ENCODE data around the gene FBF1. TPM values are rescaled to one million over a fixed set of nuclear protein-coding genes. Genes with fewer than 3 reads are reported as not detected.

The FBF1 gene
- total RNA-seq, 2 experiments from 2014 or later = 13.2 to 16.2 TPM

DNA sequence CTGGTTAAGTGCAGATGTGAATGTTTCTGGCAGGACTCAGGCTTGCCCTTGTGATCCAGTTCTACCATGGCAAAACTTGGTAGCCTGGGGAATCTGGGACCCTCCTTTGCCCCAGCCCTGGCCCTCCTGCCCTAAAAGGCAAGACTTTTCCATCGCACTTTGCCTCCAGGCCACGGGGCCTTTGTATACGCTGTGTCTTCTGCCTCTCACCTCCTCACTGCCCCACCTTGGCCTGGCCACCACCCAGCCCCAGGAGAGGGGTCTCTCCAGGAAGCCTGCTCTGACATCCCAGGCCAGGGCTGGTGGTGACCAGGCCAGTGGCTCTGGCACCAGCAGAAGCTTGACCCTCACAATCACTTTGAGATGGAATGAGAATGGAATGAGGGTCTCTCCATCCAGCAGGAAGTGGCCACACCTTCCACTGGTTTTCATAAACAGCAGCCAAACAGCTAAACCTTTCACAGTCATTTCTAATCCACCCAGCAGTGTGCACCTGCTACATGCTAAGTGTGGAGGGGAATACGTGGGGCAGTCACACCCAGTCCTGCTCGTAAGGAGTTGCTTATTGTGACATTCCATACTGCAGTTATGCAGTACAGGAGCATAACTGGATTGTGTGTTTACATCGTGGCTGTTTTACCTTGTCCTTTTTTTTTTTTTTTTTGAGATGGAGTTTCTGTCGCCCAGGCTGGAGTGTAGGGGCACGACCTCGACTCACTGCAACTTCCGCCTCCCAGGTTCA is 34.5 kb downstream of the FBF1 start:
- CTCF ChIA-PET = interaction anchor here (1.0 to 11.4 kb wide), 13 partner anchors 10 to 201 kb away, joined by 3 to 165 read pairs (median 4); partner anchors contain the start of genes CDK3, TRIM47 and WBP2
- Mint-ChIP-seq H3K4me1 (ENCODE audit: low read depth) (peaks cover 16% of the 10 kb centered on the region), H3K4me3 (peak overlapping the region; percentile 37), H3K27ac (peak overlapping the region; percentile 27), H3K27me3 (no peaks in the 10 kb centered on the region), H3K9me3 (no peaks in the 10 kb centered on the region), H3K36me3 (ENCODE audit: low read depth) (peaks cover 10% of the 10 kb centered on the region)
- DNase-seq (no peak), ATAC-seq (no peak)
- intact Hi-C loops (cut with micrococcal nuclease) = loop anchor here (5.0 kb wide), 1 partner anchor 96 kb away; the partner anchor contains the start of gene CDK3
- POLR2A ChIA-PET = interaction anchor here (1.6 to 2.4 kb wide), 2 partner anchors 16 to 29 kb away, joined by 6 to 13 read pairs; partner anchors contain the start of gene TRIM47
- TF ChIP-seq, protein P1, sequence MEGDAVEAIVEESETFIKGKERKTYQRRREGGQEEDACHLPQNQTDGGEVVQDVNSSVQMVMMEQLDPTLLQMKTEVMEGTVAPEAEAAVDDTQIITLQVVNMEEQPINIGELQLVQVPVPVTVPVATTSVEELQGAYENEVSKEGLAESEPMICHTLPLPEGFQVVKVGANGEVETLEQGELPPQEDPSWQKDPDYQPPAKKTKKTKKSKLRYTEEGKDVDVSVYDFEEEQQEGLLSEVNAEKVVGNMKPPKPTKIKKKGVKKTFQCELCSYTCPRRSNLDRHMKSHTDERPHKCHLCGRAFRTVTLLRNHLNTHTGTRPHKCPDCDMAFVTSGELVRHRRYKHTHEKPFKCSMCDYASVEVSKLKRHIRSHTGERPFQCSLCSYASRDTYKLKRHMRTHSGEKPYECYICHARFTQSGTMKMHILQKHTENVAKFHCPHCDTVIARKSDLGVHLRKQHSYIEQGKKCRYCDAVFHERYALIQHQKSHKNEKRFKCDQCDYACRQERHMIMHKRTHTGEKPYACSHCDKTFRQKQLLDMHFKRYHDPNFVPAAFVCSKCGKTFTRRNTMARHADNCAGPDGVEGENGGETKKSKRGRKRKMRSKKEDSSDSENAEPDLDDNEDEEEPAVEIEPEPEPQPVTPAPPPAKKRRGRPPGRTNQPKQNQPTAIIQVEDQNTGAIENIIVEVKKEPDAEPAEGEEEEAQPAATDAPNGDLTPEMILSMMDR (IDR thresholded peaks at IDR 0.05) = no peak

DNA sequence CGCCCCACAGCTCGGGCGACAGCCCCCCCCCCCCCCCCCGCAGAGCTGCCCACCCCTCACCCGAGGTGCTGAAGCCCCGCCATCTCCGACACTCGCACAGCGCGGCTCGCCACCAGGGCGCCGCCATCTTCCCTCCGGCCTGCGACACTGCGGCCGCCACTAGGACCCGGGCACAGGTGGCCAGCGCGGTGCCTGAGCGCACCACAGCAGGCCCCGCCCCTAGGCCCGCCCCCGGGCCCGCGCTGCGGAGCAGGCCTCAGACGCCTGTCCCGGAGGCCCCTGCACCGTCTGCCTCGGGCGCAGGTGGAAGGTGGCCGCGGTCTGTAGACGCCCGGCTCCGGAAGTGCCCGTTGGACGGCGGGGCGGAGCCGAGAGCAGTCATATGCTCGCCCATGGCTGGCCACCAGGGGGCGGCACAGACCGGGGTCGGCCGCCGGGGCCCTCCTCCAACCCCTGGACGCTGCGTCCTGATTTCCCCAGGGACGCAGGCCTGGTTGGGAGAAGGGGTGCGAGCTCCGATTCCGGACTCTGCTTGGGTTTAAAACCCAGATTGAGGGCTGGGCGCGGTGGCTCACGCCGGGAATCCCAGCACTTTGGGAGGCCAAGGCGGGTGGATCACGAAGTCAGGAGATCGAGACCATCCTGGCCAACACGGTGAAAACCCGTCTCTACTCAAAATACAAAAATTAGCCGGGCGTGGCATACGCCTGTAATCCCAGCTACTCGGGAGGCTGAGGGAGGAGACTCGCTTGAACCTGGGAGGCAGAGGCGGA is 35.9 kb downstream of the FBF1 start, which contains the start of gene MRPL38:
MRPL38 (minus strand) TSS at position 136 of the 773 bp plus-strand sequence; CDS start at position 127, 9 bp downstream.
- intact Hi-C loops (cut with micrococcal nuclease) = loop anchor here (5.0 kb wide), 1 partner anchor 97 kb away; the partner anchor contains the start of gene CDK3
- CTCF ChIA-PET = interaction anchor here (0.6 to 11.4 kb wide), 22 partner anchors 9 to 216 kb away, joined by 3 to 165 read pairs (median 4); partner anchors contain the start of genes CDK3, TRIM47, TRIM65 and WBP2
- ATAC-seq = peak; percentile 98

DNA sequence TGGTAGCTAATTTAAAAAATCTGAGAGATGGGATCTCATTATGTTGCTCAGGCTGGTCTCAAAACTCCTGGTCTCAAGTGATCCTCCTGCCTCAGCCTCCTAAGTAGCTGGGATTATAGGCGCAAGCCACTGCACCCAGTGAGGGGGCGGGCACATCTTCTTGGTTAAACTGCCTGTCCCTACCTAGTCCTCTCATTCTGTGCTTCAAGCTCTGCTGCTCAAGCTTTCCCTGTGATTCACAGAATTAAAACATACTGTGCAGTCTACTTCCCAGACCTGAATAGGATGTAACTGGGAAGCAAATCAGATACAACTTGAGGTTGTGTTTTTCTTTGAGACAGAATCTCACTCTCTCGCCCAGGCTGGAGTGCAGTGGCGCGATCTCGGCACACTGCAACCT is 38.4 kb downstream of the FBF1 start:
- ChIA-PET POLR2A (interaction anchor here (1.0 to 1.3 kb wide), 3 partner anchors 10 to 24 kb away, joined by 3 read pairs; partner anchors contain the start of gene TRIM47), CTCF (interaction anchor here (11.4 kb wide), 1 partner anchor 100 kb away, joined by 165 read pairs; the partner anchor contains the start of gene CDK3)
- Mint-ChIP-seq H3K4me3 (no peak overlapping the region), H3K36me3 (ENCODE audit: low read depth) (peaks cover 23% of the 10 kb centered on the region), H3K27me3 (no peaks in the 10 kb centered on the region), H3K9me3 (no peaks in the 10 kb centered on the region), H3K4me1 (ENCODE audit: low read depth) (peaks cover 19% of the 10 kb centered on the region), H3K27ac (no peak overlapping the region)
- TF ChIP-seq, protein P1 (IDR thresholded peaks at IDR 0.05) = no peak
- ATAC-seq = no peak
- DNase-seq = no peak
- intact Hi-C loops (cut with micrococcal nuclease) = no loop called here

More for the DNA sequence above, 35.9 kb downstream of the FBF1 start, which contains the start of gene MRPL38:
- DNase-seq = peak; percentile 96
- H3K4me1 Mint-ChIP-seq (ENCODE audit: low read depth) = peaks cover 15% of the 10 kb centered on the region
- H3K4me3 Mint-ChIP-seq = peak within 1 kb of the TSS; percentile 87
- no peaks in the 10 kb centered on the region for H3K9me3 Mint-ChIP-seq
- TF ChIP-seq, protein P1 (IDR thresholded peaks at IDR 0.05) = peak; percentile 99
- H3K27me3 Mint-ChIP-seq = no peaks in the 10 kb centered on the region
- H3K36me3 Mint-ChIP-seq (ENCODE audit: low read depth) = peaks cover 16% of the 10 kb centered on the region
- peak within 1 kb of the TSS; percentile 92 for H3K27ac Mint-ChIP-seq
- POLR2A ChIA-PET = interaction anchor here (0.6 to 2.4 kb wide), 13 partner anchors 9 to 507 kb away, joined by 3 to 13 read pairs (median 3); partner anchors contain the start of genes TRIM47 and TRIM65

DNA sequence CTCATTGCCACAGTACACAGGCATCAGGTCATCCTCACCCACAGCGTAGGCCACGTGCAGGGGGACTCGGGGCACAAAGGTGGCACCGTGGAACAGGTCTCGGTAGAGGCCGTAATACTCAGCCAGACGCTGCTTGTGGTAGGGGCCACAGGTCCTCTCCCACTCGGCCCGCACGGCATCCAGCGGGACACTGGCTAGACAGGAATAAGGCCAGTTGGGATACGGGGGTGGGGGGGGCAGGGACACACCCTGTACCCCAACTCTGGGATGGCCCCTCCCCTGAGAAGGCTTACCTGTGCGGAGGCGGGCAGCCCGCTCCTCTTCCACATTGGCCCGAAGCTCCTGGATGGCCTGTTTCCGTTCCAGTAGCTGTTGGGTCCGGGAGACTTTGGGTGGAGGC is 39.1 kb downstream of the FBF1 start:
- no peaks in the 10 kb centered on the region for H3K27me3 Mint-ChIP-seq

More for the DNA sequence above, 39.1 kb downstream of the FBF1 start:
- Mint-ChIP-seq H3K9me3 (no peaks in the 10 kb centered on the region), H3K4me1 (ENCODE audit: low read depth) (peaks cover 21% of the 10 kb centered on the region), H3K27ac (no peak overlapping the region), H3K36me3 (ENCODE audit: low read depth) (peaks cover 25% of the 10 kb centered on the region), H3K4me3 (no peak overlapping the region)
- no peak for ATAC-seq
- CTCF ChIA-PET = interaction anchor here (11.4 kb wide), 1 partner anchor 101 kb away, joined by 165 read pairs; the partner anchor contains the start of gene CDK3
- POLR2A ChIA-PET = interaction anchor here (1.0 to 1.3 kb wide), 2 partner anchors 10 to 14 kb away, joined by 3 read pairs; no protein-coding TSS in a partner anchor
- intact Hi-C loops (cut with micrococcal nuclease) = no loop called here
- TF ChIP-seq, protein P1 (IDR thresholded peaks at IDR 0.05) = no peak
- no peak for DNase-seq

Data from activated CD8-positive, alpha-beta T cell treated with anti-CD3 and anti-CD28 coated beads for 36 hours (primary cell).